Measurements from ENCODE around the gene RAI1. TPM values are rescaled to one million over a fixed set of nuclear protein-coding genes. Genes with fewer than 3 reads are reported as not detected.

Gene RAI1
- total and polyA plus RNA-seq, 2 of the 13 experiments (the other 11 are each of a cell fraction or from before 2014, with no cell fraction given): 3.4 to 5.2 TPM

DNA sequence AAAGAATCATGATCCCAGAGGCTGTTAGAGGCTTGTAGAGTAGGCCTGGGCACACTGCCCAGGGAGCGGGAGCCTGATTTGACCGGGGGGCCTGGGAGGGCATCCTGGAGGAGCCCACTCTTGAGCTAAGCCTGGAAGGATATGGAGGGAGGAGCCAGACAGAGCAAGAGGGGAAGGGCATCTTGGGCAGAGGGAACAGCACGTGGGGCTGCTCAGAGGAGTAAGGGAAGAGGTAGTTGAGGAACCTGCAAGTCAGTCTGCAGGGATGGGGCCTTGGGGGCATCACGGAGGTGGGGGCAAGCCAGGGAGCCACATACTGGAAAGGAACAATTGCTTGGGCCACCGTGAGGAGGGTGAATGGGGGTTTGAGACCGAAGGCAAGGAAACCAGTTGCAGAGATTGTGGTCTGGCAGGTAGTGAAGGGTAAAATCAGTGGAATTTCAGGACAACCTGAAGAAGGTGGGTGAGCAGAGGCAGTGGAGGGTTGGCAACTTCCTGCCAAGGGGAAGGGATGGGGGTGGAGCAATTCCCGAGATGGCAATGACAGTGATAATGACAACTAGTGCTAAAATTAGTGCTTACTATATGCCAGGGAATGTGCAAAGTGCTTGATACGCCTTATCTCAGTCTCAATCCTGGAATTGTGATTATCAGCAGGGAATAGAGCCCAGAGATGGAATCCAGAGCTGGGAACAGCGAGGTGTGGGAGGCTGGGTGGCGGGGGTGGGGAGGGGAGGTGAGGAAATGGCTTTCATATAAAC lies 9.7 kb upstream of the RAI1 start (continued):
- TF ChIP-seq, protein P1, sequence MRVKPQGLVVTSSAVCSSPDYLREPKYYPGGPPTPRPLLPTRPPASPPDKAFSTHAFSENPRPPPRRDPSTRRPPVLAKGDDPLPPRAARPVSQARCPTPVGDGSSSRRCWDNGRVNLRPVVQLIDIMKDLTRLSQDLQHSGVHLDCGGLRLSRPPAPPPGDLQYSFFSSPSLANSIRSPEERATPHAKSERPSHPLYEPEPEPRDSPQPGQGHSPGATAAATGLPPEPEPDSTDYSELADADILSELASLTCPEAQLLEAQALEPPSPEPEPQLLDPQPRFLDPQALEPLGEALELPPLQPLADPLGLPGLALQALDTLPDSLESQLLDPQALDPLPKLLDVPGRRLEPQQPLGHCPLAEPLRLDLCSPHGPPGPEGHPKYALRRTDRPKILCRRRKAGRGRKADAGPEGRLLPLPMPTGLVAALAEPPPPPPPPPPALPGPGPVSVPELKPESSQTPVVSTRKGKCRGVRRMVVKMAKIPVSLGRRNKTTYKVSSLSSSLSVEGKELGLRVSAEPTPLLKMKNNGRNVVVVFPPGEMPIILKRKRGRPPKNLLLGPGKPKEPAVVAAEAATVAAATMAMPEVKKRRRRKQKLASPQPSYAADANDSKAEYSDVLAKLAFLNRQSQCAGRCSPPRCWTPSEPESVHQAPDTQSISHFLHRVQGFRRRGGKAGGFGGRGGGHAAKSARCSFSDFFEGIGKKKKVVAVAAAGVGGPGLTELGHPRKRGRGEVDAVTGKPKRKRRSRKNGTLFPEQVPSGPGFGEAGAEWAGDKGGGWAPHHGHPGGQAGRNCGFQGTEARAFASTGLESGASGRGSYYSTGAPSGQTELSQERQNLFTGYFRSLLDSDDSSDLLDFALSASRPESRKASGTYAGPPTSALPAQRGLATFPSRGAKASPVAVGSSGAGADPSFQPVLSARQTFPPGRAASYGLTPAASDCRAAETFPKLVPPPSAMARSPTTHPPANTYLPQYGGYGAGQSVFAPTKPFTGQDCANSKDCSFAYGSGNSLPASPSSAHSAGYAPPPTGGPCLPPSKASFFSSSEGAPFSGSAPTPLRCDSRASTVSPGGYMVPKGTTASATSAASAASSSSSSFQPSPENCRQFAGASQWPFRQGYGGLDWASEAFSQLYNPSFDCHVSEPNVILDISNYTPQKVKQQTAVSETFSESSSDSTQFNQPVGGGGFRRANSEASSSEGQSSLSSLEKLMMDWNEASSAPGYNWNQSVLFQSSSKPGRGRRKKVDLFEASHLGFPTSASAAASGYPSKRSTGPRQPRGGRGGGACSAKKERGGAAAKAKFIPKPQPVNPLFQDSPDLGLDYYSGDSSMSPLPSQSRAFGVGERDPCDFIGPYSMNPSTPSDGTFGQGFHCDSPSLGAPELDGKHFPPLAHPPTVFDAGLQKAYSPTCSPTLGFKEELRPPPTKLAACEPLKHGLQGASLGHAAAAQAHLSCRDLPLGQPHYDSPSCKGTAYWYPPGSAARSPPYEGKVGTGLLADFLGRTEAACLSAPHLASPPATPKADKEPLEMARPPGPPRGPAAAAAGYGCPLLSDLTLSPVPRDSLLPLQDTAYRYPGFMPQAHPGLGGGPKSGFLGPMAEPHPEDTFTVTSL (CRISPR knock-in tag; IDR thresholded peaks at IDR 0.05; ENCODE audit: borderline replicate concordance): no peak
- TF ChIP-seq HOXA3 (CRISPR knock-in tag; IDR thresholded peaks at IDR 0.05) (no peak), GABPA (IDR thresholded peaks at IDR 0.05; ENCODE audit: low read depth, low read length) (no peak), GABPA (CRISPR knock-in tag; IDR thresholded peaks at IDR 0.05; ENCODE audit: low read depth) (0 out of 2 replicates have a peak, but pooled peaks have one; percentile 2), SMAD9 (CRISPR knock-in tag; IDR thresholded peaks at IDR 0.05) (no peak), ZNF260 (CRISPR knock-in tag; IDR thresholded peaks at IDR 0.05; ENCODE audit: borderline replicate concordance, low read depth) (no peak)

Data from HepG2 (cell line).